NCI-H2107 (cell line): ENCODE data around the gene DPH6.
"Not testable (repeated sequence)": the region's sequence is repeated elsewhere in the genome, so short reads cannot be mapped to it uniquely, and the experiment has no call there.

ENCODE experiments used
- DNase-seq: peaks from one replicate; lab custom pipeline; 2025; lab: John Stamatoyannopoulos, UW

The DPH6 gene

GRCh38 chr15:35437157-35437556, 108.8 kb downstream of the DPH6 start:
- no peak for DNase-seq

- no peak for DNase-seq
Observed at GRCh38 chr15:35436422-35436821, 109.5 kb downstream of the DPH6 start.

- DNase-seq = no peak
Observed at GRCh38 chr15:35431281-35431680, 114.7 kb downstream of the DPH6 start.

GRCh38 chr15:35430301-35430700, 115.7 kb downstream of the DPH6 start:
- DNase-seq = no peak

GRCh38 chr15:35427496-35427895, 118.5 kb downstream of the DPH6 start:
- no peak for DNase-seq

GRCh38 chr15:35427091-35427490, 118.9 kb downstream of the DPH6 start:
- no peak for DNase-seq

GRCh38 chr15:35410775-35411174, 135.2 kb downstream of the DPH6 start:
- no peak for DNase-seq

- no peak for DNase-seq
Observed at GRCh38 chr15:35399901-35400300, 146.1 kb downstream of the DPH6 start.

GRCh38 chr15:35397027-35397426, 148.9 kb downstream of the DPH6 start:
- no peak for DNase-seq

- DNase-seq = no peak
Observed at GRCh38 chr15:35394416-35394815, 151.5 kb downstream of the DPH6 start.

GRCh38 chr15:35393398-35393797, 152.6 kb downstream of the DPH6 start:
- no peak for DNase-seq

GRCh38 chr15:35391408-35391984, 154.5 kb downstream of the DPH6 start:
- not testable (repeated sequence) for DNase-seq

- no peak for DNase-seq
Observed at GRCh38 chr15:35383506-35383905, 162.5 kb downstream of the DPH6 start.

GRCh38 chr15:35381328-35381727, 164.6 kb downstream of the DPH6 start:
- no peak for DNase-seq

- no peak for DNase-seq
Observed at GRCh38 chr15:35379972-35380371, 166.0 kb downstream of the DPH6 start.

GRCh38 chr15:35378454-35378853, 167.5 kb downstream of the DPH6 start:
- DNase-seq = not testable (repeated sequence)

GRCh38 chr15:35376707-35377106, 169.3 kb downstream of the DPH6 start:
- no peak for DNase-seq

GRCh38 chr15:35374661-35375060, 171.3 kb downstream of the DPH6 start:
- DNase-seq = no peak

- DNase-seq = no peak
Observed at GRCh38 chr15:35362195-35362829, 183.7 kb downstream of the DPH6 start.

- DNase-seq = no peak
Observed at GRCh38 chr15:35358824-35359223, 187.1 kb downstream of the DPH6 start.

GRCh38 chr15:35351059-35351458, 194.9 kb downstream of the DPH6 start:
- DNase-seq = no peak

GRCh38 chr15:35349916-35350315, 196.0 kb downstream of the DPH6 start:
- DNase-seq = no peak

GRCh38 chr15:35330916-35331315, 215.0 kb downstream of the DPH6 start:
- DNase-seq = no peak

GRCh38 chr15:35330048-35330695, 215.8 kb downstream of the DPH6 start:
- no peak for DNase-seq
